Naive thymus-derived CD4-positive, alpha-beta T cell (primary cell): ENCODE data around the gene BSN. TPM values are rescaled to one million over a fixed set of nuclear protein-coding genes. Genes with fewer than 3 reads are reported as not detected.
"Not testable (repeated sequence)": the region's sequence is repeated elsewhere in the genome, so short reads cannot be mapped to it uniquely, and the experiment has no call there.

Experiments
- ATAC-seq: fragments of 150-1000 bp; cut with Tn5 transposase; 2 replicates; pipeline ENCODE4 v1.10.0; 2021; ENCODE audit warnings: mild to moderate bottlenecking, moderate library complexity
- CTCF ChIA-PET: fragments of 350-600 bp; sonication (Branson Sonifier 250); formaldehyde crosslinking; loops from one replicate; lab custom pipeline; 2021; ENCODE audit warnings: antibody characterized with exemption; lab: Charles Lee
- POLR2A ChIA-PET: fragments of 350-600 bp; sonication (Branson Sonifier 250); formaldehyde crosslinking; loops from one replicate; lab custom pipeline; 2021; ENCODE audit warnings: antibody characterized with exemption, inconsistent platforms; lab: Charles Lee
- DNase-seq, 9 donors: peaks; one replicate each; pipeline versions ENCODE4 v3.0.0 to v3.0.0-alpha.2; 2020 to 2022; ENCODE audit warnings: mixed read lengths in 1 of 9
- H3K27ac ChIP-seq: one replicate; pipeline ENCODE4 v1.7.0; 2013; ENCODE audit warnings: mild to moderate bottlenecking, low read depth, low read length, moderate library complexity
- H3K27me3 ChIP-seq, 2 donors: one replicate each; pipeline ENCODE4 v1.7.0; 2013; ENCODE audit warnings: low read length in 2 of 2, mild to moderate bottlenecking in 2 of 2, moderate library complexity in 2 of 2; ENCODE audit not compliant: control insufficient read depth in 2 of 2, insufficient read depth in 2 of 2
- H3K36me3 ChIP-seq, 3 experiments: 1 replicate in 2 of 3; 2 replicates in 1 of 3; pipeline ENCODE4 v1.7.0; 2013; ENCODE audit warnings: low read length in 3 of 3, mild to moderate bottlenecking in 3 of 3, moderate library complexity in 1 of 3; ENCODE audit not compliant: insufficient read depth in 3 of 3, control insufficient read depth in 2 of 3
- H3K4me1 ChIP-seq, 2 donors: one replicate each; pipeline ENCODE4 v1.7.0; 2013; ENCODE audit warnings: low read length in 2 of 2, mild to moderate bottlenecking in 2 of 2, moderate library complexity in 1 of 2; ENCODE audit not compliant: control insufficient read depth in 2 of 2, insufficient read depth in 2 of 2
- H3K4me3 ChIP-seq: 2 replicates; pipeline ENCODE4 v1.7.0; 2013; ENCODE audit warnings: mild to moderate bottlenecking, low read length
- H3K9me3 ChIP-seq, 3 experiments: 1 replicate in 2 of 3; 2 replicates in 1 of 3; pipeline ENCODE4 v1.7.0; 2013; ENCODE audit warnings: low read length in 3 of 3; ENCODE audit not compliant: control insufficient read depth in 2 of 3
- H3K27ac Mint-ChIP-seq, 9 donors: one replicate each; pipeline ENCODE4 v1.8.0; 2020 to 2022; ENCODE audit warnings: mixed read lengths in 9 of 9, mild to moderate bottlenecking in 8 of 9, moderate library complexity in 5 of 9, inconsistent platforms in 2 of 9
- H3K27me3 Mint-ChIP-seq, 5 donors: one replicate each; pipeline ENCODE4 v1.8.0; 2021 to 2022; ENCODE audit warnings: mixed read lengths in 5 of 5, mild to moderate bottlenecking in 1 of 5
- H3K36me3 Mint-ChIP-seq, 5 donors: one replicate each; pipeline ENCODE4 v1.8.0; 2020 to 2022; ENCODE audit warnings: mixed read lengths in 5 of 5, mild to moderate bottlenecking in 3 of 5, inconsistent platforms in 1 of 5
- H3K4me1 Mint-ChIP-seq, 7 donors: one replicate each; pipeline ENCODE4 v1.8.0; 2020 to 2022; ENCODE audit warnings: mixed read lengths in 7 of 7, mild to moderate bottlenecking in 3 of 7, inconsistent platforms in 1 of 7
- H3K4me3 Mint-ChIP-seq, 10 donors: one replicate each; pipeline ENCODE4 v1.8.0; 2020 to 2022; ENCODE audit warnings: mild to moderate bottlenecking in 10 of 10, mixed read lengths in 10 of 10, moderate library complexity in 6 of 10, inconsistent platforms in 2 of 10
- H3K9me3 Mint-ChIP-seq, 11 donors: one replicate each; pipeline ENCODE4 v1.8.0; 2020 to 2022; ENCODE audit warnings: mixed read lengths in 11 of 11, mild to moderate bottlenecking in 4 of 11, inconsistent platforms in 1 of 11, moderate library complexity in 1 of 11
- intact Hi-C, 2 donors: fragments of 100-400 bp; cut with micrococcal nuclease; formaldehyde crosslinking; loops; one replicate each; pipeline ENCODE4 v1.15.1; 2023
- polyA plus RNA-seq, 2 donors: library from polyadenylated mRNA; unstranded; fragments of 300-500 nt; fragmentation: Illumina TruSeq; gene quantifications; one replicate each; pipeline ENCODE4 v1.2.3, GENCODE V29; 2021
- total RNA-seq, 6 experiments: library from RNA in 5 of 6; stranded (reverse) in 5 of 6; gene quantifications; 1 replicate in 5 of 6; 2 replicates in 1 of 6; pipeline ENCODE4 v1.2.3 and lab custom pipeline; 2021 to 2026

Gene BSN
- total and polyA plus RNA-seq, 7 experiments from 2014 or later = 0.12 to 0.16 (median 0.14) TPM; not detected in 2

- POLR2A ChIA-PET, H3K9me3 Mint-ChIP-seq, H3K4me1 ChIP-seq, H3K27me3 ChIP-seq, H3K4me3 ChIP-seq, DNase-seq, H3K27ac ChIP-seq, H3K36me3 Mint-ChIP-seq, H3K9me3 ChIP-seq, H3K27me3 Mint-ChIP-seq, ATAC-seq, CTCF ChIA-PET, H3K27ac Mint-ChIP-seq: not testable (repeated sequence)
- Mint-ChIP-seq H3K4me1 (peaks cover 9 to 27% (median 16%) of the 10 kb centered on the region in 7 donors), H3K4me3 (peak overlapping the region in 6 of 10 donors; percentile 14 to 99 (median 44))
- intact Hi-C loops = loop anchor here in 1 of 2 donors (5.0 kb wide), 1 partner anchor 37 kb away; the partner anchor contains the start of gene GMPPB
- H3K36me3 ChIP-seq = peaks cover 0 to 46% (median 14%) of the 10 kb centered on the region in 3 experiments
These were observed 130.8 kb downstream of the BSN start for GRCh38 chr3:49685103-49685502.

- POLR2A ChIA-PET, CTCF ChIA-PET, H3K36me3 Mint-ChIP-seq, H3K27me3 ChIP-seq, ATAC-seq, H3K27ac ChIP-seq, H3K27ac Mint-ChIP-seq, H3K27me3 Mint-ChIP-seq, H3K9me3 Mint-ChIP-seq, H3K4me3 ChIP-seq, H3K9me3 ChIP-seq: not testable (repeated sequence)
- intact Hi-C loops = loop anchor here in 1 of 2 donors (5.0 kb wide), 1 partner anchor 36 kb away; the partner anchor contains the start of gene GMPPB
- H3K4me1 ChIP-seq = peaks cover 6 to 13% of the 10 kb centered on the region in 2 donors
- DNase-seq = peak in 1 of 9 donors; percentile 8
- Mint-ChIP-seq H3K4me1 (peaks cover 12 to 33% (median 24%) of the 10 kb centered on the region in 7 donors), H3K4me3 (peak overlapping the region in 5 of 10 donors; percentile 75 to 99 (median 79))
- peaks cover 0 to 39% (median 8%) of the 10 kb centered on the region in 3 experiments for H3K36me3 ChIP-seq
These were observed 131.6 kb downstream of the BSN start for GRCh38 chr3:49685846-49686245.

- intact Hi-C loops = loop anchor here in 1 of 2 donors (5.0 kb wide), 1 partner anchor 36 kb away; the partner anchor contains the start of gene GMPPB
- Histone ChIP-seq H3K4me1 (peaks cover 6 to 13% of the 10 kb centered on the region in 2 donors), H3K4me3 (peak overlapping the region; percentile 46), H3K36me3 (peaks cover 0 to 34% (median 5%) of the 10 kb centered on the region in 3 experiments)
- H3K27me3 ChIP-seq, H3K27me3 Mint-ChIP-seq, H3K27ac ChIP-seq, H3K9me3 ChIP-seq, H3K36me3 Mint-ChIP-seq, POLR2A ChIA-PET, CTCF ChIA-PET, H3K9me3 Mint-ChIP-seq: not testable (repeated sequence)
- DNase-seq (peak in 6 of 9 donors; percentile 21 to 46 (median 33)), ATAC-seq (peak; percentile 33)
- H3K4me3 Mint-ChIP-seq = peak overlapping the region in 9 of 10 donors; percentile 38 to 99 (median 75)
- peak overlapping the region in 1 of 9 donors; percentile 28 for H3K27ac Mint-ChIP-seq
- H3K4me1 Mint-ChIP-seq = peaks cover 12 to 38% (median 29%) of the 10 kb centered on the region in 7 donors
These were observed 132.1 kb downstream of the BSN start for GRCh38 chr3:49686346-49686745.

GRCh38 chr3:49686769-49687423 lies 132.6 kb downstream of the BSN start:
- peak; percentile 16 for ATAC-seq
- CTCF ChIA-PET, H3K36me3 Mint-ChIP-seq, H3K27me3 Mint-ChIP-seq, H3K9me3 Mint-ChIP-seq, H3K27ac ChIP-seq, H3K27me3 ChIP-seq, POLR2A ChIA-PET, H3K9me3 ChIP-seq: not testable (repeated sequence)
- Mint-ChIP-seq H3K4me3 (peak overlapping the region in 9 of 10 donors; percentile 36 to 99 (median 76)), H3K27ac (peak overlapping the region in 1 of 9 donors; percentile 31), H3K4me1 (peaks cover 12 to 42% (median 31%) of the 10 kb centered on the region in 7 donors)
- intact Hi-C loops = loop anchor here in 1 of 2 donors (5.0 kb wide), 1 partner anchor 35 kb away; the partner anchor contains the start of gene GMPPB
- Histone ChIP-seq H3K4me3 (peak overlapping the region; percentile 46), H3K4me1 (peaks cover 6 to 13% of the 10 kb centered on the region in 2 donors), H3K36me3 (peaks cover 0 to 28% (median 2%) of the 10 kb centered on the region in 3 experiments)
- peak in 6 of 9 donors; percentile 19 to 44 (median 25) for DNase-seq

- Mint-ChIP-seq H3K4me3 (peak overlapping the region in 8 of 10 donors; percentile 36 to 99 (median 76)), H3K4me1 (peaks cover 12 to 43% (median 31%) of the 10 kb centered on the region in 7 donors), H3K27ac (peak overlapping the region in 2 of 9 donors; percentile 31 to 46)
- H3K4me3 ChIP-seq, H3K36me3 Mint-ChIP-seq, H3K9me3 Mint-ChIP-seq, POLR2A ChIA-PET, H3K27me3 Mint-ChIP-seq, H3K9me3 ChIP-seq, H3K27ac ChIP-seq, CTCF ChIA-PET, ATAC-seq, H3K27me3 ChIP-seq, DNase-seq: not testable (repeated sequence)
- H3K4me1 ChIP-seq = peaks cover 6 to 13% of the 10 kb centered on the region in 2 donors
- peaks cover 0 to 23% (median 0%) of the 10 kb centered on the region in 3 experiments for H3K36me3 ChIP-seq
- intact Hi-C loops = loop anchor here in 1 of 2 donors (5.0 kb wide), 1 partner anchor 35 kb away; the partner anchor contains the start of gene GMPPB
These were observed 133.1 kb downstream of the BSN start for GRCh38 chr3:49687424-49687795.

GRCh38 chr3:49688338-49689045 lies 134.2 kb downstream of the BSN start:
- H3K4me3 ChIP-seq = peak overlapping the region; percentile 97
- peaks cover 6 to 13% of the 10 kb centered on the region in 2 donors for H3K4me1 ChIP-seq
- H3K27ac ChIP-seq = peak overlapping the region; percentile 82
- H3K36me3 ChIP-seq = peaks cover 0 to 12% (median 0%) of the 10 kb centered on the region in 3 experiments
- H3K36me3 Mint-ChIP-seq, H3K27me3 Mint-ChIP-seq, CTCF ChIA-PET, H3K9me3 Mint-ChIP-seq, ATAC-seq, H3K9me3 ChIP-seq, DNase-seq, H3K27me3 ChIP-seq: not testable (repeated sequence)
- H3K4me1 Mint-ChIP-seq = peaks cover 13 to 47% (median 34%) of the 10 kb centered on the region in 7 donors
- H3K4me3 Mint-ChIP-seq = peak overlapping the region; percentile 84 to 99 (median 96)
- intact Hi-C loops = loop anchor here (1.0 to 5.0 kb wide), 5 partner anchors 14 to 241 kb away; partner anchors contain the start of genes APEH (in 2 of the 2), AMIGO3 (in 1 of the 2), GMPPB (in 1 of the 2) and MON1A (in 1 of the 2)
- peak overlapping the region; percentile 87 to 99 (median 95) for H3K27ac Mint-ChIP-seq
- POLR2A ChIA-PET = interaction anchor here (1.1 to 1.3 kb wide), 2 partner anchors 11 to 15 kb away, joined by 4 to 5 read pairs; no protein-coding TSS in a partner anchor
